ENCODE data around the gene SSC4D.

SSC4D gene

DNA sequence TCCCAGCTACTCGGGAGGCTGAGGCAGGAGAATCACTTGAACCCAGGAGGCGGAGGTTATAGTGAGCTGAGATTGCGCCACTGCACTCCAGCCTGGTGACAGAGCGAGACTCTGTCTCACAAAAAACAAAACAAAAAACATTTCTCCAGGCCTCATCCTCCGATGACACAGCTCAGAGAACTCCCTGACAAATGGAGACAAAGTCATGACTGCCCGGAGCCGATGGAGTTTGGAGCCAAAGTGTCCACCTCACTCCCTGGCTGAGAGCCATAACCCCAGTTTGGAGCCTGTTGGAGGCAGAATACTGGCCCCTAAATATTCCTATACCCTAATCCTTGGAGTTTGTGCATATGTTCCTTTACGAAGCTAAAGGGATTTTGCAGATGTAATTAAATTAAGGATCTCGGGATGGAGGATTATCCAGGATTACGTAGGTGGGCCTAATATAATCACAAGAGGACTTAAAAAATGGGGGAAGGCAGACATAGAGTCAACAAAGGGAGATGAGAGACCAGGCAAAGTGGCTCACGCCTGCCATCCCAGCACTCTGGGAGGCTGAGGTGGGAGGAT is 22.7 kb downstream of the SSC4D start:
- TF ChIP-seq, protein P1, sequence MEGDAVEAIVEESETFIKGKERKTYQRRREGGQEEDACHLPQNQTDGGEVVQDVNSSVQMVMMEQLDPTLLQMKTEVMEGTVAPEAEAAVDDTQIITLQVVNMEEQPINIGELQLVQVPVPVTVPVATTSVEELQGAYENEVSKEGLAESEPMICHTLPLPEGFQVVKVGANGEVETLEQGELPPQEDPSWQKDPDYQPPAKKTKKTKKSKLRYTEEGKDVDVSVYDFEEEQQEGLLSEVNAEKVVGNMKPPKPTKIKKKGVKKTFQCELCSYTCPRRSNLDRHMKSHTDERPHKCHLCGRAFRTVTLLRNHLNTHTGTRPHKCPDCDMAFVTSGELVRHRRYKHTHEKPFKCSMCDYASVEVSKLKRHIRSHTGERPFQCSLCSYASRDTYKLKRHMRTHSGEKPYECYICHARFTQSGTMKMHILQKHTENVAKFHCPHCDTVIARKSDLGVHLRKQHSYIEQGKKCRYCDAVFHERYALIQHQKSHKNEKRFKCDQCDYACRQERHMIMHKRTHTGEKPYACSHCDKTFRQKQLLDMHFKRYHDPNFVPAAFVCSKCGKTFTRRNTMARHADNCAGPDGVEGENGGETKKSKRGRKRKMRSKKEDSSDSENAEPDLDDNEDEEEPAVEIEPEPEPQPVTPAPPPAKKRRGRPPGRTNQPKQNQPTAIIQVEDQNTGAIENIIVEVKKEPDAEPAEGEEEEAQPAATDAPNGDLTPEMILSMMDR (IDR thresholded peaks at IDR 0.05; ENCODE audit: control insufficient read depth, extremely low read depth, insufficient read depth) = no peak

GRCh38 chr7:76383089-76383944 is 26.2 kb downstream of the SSC4D start:
- TF ChIP-seq, protein P1 (IDR thresholded peaks at IDR 0.05; ENCODE audit: control insufficient read depth, extremely low read depth, insufficient read depth) = no peak
- no peak overlapping the region for H3K4me3 ChIP-seq (ENCODE audit: low read depth, low read length)
- DNase-seq (ENCODE audit: low read depth) = no peak

More for the DNA sequence above, 22.7 kb downstream of the SSC4D start:
- H3K4me3 ChIP-seq (ENCODE audit: low read depth, low read length) = no peak overlapping the region
- DNase-seq (ENCODE audit: low read depth) = no peak

DNA sequence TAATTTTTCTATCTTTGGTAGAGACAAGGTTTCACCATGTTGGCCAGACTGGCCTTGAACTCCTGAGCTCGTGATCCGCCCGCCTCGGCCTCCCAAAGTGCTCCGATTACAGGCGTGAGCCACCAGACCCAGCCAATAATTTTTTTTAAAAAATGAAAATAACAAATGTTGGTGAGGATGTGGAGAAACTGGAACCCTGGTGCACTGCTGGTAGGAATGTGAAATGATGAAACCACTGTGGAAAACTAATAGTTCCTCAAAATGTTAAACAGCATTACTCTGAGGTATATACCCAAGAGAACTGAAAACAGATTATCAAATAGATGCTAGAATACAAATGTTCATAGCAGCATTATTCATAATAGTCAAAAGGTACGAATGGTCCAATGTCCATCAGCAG is 27.7 kb downstream of the SSC4D start:
- TF ChIP-seq, protein P1 (IDR thresholded peaks at IDR 0.05; ENCODE audit: control insufficient read depth, extremely low read depth, insufficient read depth) = no peak
- H3K4me3 ChIP-seq (ENCODE audit: low read depth, low read length) = no peak overlapping the region
- no peak for DNase-seq (ENCODE audit: low read depth)

DNA sequence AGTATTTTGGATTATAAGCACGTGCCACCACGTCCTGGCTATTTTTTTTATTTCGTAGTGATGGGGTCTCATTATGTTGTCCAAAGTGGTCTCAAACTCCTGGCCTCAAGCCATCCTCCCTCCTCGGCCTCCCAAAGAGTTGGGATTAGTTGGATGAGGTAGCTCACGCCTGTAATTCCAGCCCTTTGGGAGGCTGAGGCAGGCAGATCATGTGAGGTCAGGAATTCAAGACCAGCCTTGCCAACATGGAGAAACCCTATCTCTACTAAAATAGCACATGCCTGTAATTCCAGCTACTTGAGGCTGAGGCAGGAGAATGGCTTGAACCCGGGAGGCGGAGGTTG is 28.9 kb downstream of the SSC4D start:
- peak overlapping the region; percentile 41 for H3K4me3 ChIP-seq (ENCODE audit: low read depth, low read length)
- TF ChIP-seq, protein P1 (IDR thresholded peaks at IDR 0.05; ENCODE audit: control insufficient read depth, extremely low read depth, insufficient read depth) = no peak
- DNase-seq (ENCODE audit: low read depth) = no peak

DNA sequence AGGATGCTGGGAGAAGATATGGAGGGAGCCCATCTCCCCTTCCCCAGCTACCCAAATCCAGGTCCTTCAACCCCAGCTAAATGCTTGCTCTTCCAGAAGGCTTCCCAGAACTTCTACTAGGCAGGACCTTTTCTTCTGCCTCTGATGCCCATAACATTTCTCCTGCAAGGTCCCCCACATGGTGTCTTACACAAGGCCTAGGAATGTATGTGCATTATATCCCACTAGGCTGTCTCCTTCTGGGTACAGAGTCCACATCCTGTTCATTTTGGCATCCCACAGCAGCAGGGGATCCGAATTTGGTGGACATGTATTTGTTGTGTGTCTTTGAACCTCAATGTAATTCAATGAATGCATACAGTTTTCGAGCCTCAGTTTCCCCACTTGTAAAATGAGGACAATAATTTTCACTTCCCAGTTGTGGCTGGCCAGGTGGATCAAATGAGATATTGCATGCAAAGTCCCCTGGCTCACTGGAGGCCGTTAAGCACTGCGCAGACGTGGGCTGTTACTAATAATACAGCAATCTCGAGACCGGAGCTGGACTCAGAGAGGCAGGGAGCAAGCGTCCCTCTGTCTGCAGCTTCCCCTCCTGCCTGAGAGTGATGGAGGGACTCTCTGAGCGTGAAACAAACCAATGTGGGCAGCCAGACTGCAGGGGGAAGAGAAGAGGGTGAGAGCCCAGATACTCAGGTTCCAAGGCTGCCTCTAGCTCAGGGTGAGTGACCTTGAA is 32.1 kb downstream of the SSC4D start:
- DNase-seq (ENCODE audit: low read depth) = no peak
- H3K4me3 ChIP-seq (ENCODE audit: low read depth, low read length) = no peak overlapping the region
- TF ChIP-seq, protein P1 (IDR thresholded peaks at IDR 0.05; ENCODE audit: control insufficient read depth, extremely low read depth, insufficient read depth) = no peak

DNA sequence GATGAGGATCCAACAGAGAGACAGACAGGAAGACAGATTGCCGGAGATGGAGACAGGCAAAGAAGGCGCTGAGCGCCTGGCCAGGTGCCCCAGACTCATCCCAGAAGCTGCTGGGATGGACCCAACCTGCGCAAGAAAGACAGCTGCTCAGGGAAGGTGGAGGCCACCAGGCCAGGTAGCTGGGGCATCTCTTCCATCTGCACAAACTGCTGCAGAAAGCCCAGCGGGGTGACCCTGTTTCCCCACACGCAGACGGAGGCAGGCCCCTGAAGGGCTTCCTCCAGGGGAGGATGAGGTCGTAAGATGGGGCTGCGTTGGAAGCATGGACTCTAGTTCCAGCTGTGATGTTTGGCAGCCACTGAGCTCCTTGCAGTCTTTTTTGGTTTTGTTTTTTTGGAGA is 34.2 kb downstream of the SSC4D start:
- TF ChIP-seq, protein P1 (IDR thresholded peaks at IDR 0.05; ENCODE audit: control insufficient read depth, extremely low read depth, insufficient read depth) = no peak
- no peak for DNase-seq (ENCODE audit: low read depth)
- H3K4me3 ChIP-seq (ENCODE audit: low read depth, low read length) = no peak overlapping the region

Data from LNCaP clone FGC (cell line).